GM21825 (cell line): ENCODE data around the gene KRT7.

Experiments
- ATAC-seq: cut with Tn5 transposase; IDR thresholded peaks from one replicate; pipeline ENCODE4 v1.9.1; 2021; ENCODE audit warnings: mild to moderate bottlenecking, moderate library complexity; ENCODE audit not compliant: unreplicated experiment

Gene KRT7

DNA sequence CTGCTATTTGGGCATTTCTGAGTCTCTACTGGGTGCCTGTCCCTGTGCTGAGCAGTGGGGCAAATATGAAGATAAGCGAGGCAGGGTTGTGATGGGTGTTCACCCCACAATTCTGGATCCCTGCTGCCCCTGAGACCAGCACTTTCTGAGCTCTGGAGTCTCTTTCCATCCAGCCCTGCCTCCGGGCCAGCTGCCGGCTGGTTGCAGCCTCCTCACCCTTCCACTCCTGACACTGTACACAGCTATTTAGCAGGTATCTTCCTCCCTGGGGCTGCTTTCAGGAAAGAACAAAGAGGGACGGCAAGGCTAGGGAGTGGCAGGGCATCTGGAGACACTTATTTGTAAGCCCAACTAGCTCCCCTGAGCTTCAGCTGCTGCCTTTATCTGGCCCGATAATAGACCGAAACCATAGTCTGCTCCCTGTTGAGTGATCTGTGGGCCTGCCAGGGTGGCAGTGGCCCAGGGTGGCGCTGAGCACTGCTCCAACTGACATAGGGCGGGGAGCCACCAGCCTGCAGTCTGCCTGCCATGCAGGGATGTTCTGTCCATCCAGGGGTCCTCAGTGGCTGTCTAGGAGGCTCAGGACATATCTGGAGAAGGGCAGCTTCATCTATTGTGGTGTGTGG lies 33.6 kb upstream of the KRT7 start:
- ATAC-seq: no peak

DNA sequence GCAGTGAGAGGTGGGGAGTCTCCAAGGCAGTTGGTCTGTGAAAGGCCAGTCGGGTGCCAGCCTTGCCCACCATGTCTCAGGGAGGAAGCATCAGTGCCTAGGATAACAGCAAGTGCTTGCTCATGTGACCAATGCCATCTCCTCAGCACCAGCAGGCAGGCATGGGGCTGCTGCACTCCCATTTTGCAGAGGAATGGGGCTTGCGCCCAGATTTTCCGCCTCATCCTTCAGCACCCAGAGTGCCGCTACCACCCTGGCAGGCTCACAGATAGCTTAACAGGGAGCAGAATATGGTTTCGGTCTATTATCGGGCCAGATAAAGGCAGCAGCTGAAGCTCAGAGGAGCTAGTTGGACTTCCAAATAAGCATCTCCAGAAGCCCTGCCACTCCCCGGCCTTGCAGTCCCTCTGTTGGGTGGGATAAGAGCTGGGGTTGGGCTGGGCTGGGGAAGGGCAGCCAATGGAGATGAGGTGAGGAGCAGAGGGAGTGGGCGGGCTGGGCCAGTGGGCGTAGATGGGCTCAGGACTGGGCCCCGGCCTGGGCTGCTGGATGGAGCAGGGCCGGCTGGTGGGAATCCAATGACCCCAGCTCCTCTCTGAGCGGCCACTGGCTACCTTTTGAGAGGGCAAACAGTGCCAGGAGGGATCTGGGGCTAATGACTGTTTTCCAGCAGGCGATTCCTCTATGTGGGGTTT lies 32.8 kb upstream of the KRT7 start:
- ATAC-seq: no peak

DNA sequence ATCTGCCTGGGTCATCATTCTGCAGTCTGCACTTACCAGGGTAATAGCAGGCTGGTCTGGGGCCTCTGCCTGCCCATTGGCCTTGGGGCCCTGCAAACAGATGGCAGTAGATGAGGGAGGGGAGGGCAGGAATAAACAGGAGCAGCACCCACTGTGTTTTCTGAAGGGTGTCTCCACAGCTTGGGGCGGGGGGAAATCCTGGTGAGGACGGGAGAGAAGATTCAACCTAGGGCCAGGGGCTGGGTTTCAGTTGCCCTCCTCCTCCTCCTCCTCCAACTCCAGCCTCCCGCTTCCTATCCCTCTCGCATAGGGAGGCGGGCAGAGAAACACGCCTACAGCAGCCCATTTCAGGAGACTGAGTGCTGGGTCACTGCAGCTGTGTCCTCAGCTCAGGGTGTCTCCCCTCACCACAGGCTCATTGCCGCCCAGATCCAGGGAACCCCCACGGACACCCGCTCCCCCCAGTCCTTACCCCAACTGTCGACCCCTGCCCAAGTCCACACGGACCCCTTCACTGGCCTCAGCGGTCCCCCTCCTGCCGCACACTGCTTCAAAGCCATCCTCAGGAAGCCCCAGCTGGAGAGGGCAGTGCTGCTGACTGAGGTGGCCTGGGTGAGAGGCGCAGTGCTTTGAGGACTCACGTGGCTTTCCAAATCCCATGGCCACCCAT lies 32.1 kb upstream of the KRT7 start:
- no peak for ATAC-seq

DNA sequence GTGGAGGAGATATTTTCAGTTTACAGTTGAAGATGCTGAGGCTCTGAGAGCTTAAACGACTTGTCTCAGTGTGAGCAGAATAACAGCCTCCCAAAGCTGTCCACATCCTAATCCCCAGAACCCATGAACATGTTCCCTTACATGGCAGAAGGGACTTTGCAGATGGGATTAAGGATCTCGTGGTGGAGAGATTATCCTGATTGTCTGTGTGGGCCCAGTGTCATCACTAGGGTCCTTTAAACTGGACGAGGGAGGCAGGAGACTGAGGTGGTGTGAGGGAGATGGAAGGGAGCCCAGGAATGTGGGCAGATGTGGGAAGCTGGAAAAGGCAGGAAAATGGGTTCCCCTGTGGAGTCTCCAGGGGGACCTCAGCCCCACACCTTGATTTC lies 31.6 kb upstream of the KRT7 start:
- ATAC-seq: no peak

DNA sequence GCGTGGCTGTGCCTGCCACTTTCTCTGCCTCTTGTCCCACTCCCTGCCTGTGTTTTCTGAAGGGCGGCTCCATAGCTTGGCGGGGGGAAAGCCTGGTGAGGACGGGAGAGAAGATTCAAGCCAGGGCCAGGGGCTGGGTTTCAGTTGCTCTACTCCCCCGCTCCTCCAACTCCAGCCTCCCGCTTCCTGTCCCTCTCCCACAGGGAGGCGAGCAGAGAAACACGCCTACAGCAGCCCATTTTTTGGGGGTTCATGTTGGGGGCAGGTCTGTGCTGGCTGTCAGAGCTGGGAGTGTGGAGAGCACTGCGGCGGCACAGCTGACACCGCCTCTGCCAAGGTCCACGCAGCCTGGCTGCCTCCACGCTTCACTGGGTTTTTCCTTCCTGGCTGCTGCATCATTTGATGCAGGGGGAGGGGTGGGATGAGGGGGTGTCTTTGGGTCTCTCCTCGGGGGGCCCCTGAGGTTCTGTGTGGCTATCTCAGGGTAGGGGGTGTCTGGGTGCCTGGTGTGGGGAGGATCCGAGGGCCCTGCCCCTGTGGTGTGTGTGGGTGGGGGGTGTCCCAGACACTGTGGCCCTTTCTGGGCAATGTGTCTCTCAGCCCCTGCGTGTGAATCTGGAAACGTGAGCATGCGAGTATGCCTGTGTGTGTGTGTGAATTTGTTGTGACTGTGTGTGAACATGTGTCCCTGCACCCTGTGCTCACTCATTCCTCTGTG lies 30.5 kb upstream of the KRT7 start:
- ATAC-seq: no peak

DNA sequence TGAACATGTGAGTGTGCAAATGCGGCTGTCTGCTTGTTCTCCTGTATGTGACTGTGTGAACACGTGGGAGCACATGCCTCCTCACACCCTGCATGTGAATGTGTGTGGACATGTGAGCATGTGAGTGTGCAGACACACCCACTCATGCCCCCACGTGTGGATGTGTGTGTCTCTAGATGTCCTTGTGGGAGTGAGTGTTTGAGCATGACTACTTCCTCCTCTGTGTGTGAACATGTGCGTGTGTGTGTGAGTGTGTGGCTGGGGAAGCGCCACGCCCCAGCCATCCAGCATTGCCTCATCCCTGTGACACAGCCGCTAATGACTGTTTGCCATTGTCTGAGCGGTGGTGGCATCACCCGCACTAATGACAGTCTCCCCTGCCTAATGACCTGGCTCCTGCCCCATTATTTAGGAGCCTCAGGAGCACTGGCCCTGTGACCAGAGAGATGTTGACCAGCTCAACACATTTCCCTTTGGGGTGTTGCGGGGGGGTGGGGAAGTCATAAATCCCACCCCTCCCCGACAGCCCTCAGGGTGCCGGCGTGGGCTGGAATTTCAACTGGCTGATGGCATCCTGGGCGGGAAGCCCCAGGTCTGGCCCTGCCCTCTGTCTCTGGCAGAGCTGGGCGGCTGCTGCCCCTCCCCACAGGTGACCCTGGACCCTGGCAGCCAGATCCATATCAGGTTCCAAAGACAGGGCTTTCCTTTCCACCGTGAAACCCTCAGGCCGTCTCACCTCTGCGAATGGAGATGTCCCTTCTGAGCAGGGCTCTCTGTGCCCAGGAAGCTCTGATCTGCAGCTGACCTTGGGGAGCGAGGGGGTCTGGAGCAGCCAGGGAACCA lies 29.7 kb upstream of the KRT7 start:
- no peak for ATAC-seq

DNA sequence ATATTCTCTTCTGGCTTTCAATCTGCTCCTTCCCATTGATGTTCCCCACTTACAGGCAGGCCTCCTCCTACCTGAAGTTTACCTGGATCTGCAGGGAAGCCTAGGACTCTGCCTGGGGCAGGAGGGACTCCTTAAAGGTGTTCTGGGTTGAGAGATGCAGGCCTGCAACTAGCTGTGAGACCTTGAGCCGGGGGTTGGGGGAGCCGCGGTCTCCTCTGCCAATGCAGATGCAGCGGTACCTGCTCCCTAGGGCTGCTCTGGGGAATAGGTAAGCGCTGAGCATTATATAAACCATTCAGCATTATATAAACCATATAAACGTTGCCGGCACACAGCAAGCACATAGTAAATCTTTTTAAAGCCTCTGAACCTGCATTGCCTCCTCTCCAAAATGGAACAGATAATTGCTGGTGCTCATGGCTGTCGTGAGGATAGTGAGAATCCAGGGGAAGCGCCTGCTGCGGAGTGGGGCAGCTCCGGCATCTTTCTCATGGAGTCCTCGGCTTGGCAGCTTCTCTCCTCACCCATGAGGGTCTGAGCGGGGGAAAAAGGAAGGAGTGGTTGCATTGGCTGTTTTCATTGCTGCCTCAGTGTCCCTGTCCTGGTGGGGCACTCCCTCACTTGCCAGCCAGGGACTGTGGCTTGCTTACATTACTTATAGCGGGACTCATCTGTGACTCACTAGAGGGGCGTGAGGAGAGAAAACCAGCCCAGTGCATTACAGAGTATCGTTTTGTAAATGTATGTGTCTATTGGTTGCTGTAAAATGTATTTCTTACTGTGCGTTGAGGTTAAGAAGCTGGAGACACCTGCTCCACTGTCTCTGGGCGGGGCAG lies 28.7 kb upstream of the KRT7 start:
- ATAC-seq: no peak

DNA sequence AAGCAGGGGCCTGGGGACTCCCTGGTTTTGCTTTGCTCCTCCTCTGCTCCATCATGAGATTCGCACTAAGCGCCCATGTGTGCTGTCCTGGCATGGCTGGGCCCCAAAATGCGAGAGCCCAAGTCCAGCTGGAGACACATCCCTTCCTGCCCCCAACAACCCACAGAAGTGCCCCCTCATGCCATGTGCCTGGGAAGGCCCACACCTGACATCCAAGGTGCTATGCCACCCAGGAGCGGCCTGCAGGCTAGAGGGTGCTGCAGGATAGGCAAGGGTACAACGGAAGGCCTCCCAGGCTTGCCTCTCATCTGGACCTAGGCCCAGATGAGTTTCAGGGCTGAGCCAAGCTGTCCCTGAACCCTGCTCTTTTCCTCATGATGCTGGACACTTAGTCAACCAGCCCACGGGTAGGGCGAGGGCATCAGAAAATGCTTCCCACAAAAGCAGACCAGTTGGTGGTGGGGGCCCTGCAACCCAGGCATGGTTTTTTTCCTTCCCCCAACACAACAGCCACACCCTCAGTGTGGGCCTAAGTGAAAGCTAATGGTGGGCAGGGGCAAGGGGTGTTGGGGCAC lies 28.0 kb upstream of the KRT7 start:
- ATAC-seq: no peak

DNA sequence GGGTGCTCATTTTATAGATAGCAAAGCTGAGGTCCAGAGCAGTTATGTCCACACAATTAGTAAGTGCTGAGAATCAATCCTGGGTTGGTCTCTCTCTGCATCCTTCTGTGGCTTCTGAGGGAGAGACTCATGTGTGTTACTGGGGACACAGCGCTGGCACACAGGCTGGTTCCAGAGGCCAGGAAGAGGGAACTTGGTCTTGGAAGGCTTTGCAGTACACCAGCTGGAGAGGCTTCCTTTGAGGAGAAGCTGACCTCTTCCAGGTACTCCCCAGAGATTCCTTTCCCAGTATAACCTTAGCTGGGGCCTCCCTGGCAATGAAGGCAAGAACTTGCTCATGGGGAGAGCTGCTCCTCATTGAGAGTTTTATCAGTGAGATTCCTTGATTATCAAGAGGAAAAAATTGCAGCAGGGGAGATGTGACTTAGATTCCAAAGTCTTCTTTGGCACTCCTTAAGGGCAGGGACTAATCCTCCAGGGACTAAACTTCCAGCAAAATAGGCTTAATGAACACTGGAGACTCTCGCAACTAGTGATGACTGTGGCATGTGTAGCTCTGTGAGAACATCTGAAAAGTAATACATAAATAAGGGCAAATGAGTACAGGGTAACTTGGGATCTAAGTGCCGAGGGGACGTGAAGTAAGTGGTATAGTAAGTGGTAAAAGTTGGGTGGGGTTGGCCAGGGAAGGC lies 27.3 kb upstream of the KRT7 start:
- no peak for ATAC-seq

DNA sequence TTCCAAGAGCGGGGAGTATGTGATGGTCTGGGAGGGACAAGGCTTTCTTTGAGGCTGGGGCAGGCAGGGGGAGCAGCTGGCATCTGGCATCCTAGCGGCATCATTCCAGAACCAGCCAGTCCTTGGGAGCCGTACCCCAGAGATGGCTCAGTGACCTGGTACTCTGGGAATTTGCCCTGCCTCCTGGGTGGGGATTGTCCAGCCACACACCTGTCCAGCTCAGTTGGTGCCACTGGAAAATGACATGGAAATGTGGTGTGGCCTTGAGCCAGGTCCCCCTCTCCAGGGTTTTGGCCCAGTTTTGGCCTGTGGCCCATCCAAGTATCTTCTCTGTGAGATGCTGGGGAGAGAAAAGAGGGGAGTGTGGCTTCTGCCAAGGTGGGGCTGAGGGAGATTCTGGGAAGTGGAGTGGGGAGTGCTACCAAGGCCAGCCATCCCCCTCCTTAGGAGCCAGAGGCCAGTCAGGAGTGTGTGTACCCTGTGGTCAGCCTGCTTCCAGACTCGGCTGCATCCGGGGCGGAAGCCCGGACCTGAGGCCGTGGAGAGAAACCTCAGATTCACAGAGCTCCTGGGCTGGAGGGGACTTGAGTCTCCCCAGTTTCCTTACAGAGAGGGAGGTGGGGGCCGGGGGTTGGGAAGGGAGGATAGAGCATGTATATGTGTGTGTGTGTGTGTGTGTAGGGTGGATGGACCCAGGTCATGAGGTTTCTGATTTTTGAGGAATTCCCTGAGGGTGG lies 26.6 kb upstream of the KRT7 start:
- ATAC-seq: no peak

DNA sequence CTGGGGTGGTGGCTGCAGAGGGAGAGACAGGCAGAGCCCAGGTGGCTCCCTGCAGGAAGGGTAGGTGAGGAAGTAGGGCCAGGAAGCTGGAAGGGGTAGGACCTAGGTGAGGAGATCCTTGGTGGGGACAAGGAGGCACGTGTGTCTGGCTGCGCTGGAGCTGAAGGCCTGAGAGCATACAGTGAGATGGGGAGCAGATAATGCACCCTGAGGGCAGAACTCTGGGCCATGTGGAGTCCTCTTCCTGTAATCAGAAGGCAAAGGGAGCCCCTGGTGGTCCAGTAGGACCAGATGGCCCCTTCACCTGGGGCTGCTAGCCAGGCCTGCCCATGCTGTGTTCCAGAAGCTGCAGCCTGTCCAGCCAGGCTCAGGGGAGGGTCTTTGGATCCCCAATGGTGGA lies 25.9 kb upstream of the KRT7 start:
- no peak for ATAC-seq

DNA sequence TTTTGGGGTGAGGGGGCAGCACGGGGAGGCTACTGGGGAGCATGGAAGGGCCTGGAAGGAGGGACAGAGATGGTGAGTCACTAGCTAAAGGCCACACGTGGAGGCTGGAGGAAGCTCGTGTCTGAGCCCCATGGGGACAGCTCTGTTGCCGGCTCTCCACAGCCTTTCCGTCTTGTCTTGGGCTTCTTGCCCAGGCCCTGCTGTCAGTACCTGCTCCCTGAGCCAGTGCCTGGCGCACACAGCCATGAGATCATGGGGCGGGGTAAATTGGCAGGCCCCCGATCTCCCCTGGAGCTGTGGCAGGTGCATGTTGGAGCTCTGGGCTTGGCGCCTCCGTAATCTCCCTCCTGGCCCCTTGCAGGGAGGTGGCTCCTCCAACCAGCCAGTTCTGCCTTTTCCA lies 25.1 kb upstream of the KRT7 start:
- ATAC-seq: no peak

DNA sequence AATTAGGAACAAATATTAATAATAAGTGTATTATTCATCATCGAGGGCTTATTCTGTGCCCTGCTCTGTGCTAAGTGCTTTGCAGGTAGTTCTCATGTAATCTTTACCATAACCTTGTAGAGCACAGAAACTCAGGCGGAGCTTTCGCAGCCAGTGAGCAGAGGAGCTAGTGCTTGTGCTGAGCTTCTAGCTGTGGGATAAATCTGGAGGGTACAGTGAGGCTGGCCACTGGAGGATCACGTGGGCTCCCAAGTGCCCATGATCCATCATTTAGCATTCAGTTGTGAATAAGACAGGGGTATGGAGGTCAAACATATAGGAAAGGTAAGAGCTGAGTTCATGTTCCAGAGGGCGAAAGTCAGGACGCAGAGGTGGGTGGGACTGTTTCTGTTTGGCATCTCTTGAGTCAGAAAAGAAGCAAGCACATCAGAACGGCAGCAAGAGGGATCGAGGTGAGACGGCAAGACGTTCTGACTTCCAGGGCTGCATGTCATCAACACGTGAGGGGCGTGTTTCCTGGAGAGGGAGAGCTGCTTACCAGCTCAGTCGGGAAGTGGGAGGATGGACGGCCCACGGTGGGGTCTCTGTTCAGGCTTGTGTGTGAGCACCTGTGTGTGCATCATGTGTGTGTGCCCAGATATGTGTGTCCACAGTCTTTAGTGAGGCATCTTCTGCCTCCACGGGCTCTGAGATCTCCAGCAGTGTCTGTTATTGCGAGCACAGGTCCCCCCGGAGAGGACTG lies 24.4 kb upstream of the KRT7 start:
- ATAC-seq: no peak

DNA sequence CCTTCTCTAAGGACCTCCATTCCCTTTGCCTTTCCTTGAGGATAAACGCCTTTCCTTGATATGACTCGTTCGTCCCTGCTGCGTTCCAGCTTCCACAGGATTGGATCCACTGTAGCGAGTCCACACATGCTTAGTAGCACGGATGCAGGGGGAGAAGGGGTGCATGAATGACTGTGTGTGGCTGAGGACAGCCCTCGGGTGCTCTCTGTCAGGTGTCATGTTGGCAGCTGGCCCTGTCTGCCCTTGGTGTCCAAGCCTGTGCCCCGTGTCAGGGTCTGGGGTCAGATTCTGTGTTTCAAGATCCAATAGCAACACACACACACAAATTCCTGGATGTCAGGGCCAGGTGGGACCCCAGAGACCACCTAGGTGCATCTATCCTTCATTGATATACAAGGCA lies 23.7 kb upstream of the KRT7 start:
- no peak for ATAC-seq

DNA sequence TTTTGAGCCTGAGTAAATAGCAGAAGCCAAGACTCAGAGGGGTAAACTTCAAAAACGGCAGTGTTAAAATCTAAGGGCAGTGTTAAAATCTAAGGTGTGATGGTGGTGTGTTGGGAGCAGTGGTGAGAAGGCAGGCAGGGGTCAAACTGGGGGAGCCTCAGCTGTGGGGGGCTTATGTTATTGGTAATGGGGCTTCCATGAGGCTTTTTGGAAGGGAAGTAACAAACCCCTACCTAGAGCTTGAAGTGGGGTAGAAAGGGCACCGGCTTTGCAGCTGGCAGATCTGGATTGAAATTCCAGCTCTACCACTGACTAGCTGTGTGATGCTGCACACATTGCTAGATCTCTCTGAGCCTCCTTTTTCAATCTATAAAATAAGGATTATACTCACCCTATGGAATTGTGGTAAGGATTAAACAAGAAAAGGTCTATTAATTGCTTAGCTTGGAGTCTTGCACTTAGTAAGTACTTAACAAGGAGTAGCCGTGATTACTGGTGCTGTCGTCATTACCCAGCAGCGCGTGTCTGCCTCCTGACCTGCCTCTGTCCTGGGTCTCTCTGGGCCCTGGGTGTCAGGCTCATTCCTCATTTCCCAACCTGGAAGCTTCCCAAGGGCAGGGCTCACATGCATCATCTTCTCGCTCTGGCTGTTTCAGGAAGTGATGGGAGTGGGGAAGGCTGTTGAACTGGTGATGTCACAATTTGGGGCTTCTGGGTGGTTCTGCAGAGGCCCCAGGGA lies 22.7 kb upstream of the KRT7 start:
- ATAC-seq: no peak

DNA sequence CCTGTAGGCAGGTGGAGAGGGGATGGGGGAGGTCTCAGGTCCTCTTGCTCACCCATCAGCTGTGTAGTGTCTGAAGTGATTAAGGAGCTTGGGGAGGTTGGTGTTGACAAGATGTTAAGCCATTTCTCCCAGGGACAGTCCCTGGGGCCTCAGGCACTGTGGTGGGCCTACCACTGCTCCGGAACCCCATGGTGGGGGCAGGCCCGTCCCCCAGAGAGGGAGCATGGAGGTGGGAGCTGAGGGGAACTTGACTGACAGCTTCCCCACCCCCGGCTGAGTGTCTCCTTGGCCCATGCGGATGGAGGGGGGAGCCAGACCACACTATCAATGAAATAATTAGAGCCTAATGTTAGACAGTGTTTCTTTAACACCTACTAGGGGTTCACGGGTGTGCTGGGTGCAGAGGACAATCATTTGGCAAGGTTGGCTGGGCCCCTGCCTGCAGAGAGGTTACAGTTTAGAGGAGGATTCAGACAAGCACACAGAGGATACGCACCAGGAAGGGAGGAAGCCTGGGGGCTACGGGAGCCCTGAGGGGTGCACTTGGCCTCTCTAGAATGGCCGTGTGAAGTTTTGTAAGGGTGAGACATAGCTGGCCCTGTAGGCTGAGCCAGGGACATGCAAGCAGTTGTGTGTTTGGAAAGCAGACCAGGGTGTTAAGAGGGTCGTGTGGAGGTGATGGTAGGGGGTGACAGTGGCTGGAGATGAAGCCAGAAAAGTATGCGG lies 22.0 kb upstream of the KRT7 start:
- ATAC-seq: no peak
